Endothelial cell (in vitro differentiated cells): Measurements from ENCODE around the gene POMT2. TPM values are rescaled to one million over a fixed set of nuclear protein-coding genes. Genes with fewer than 3 reads are reported as not detected.

Source experiments
- DNase-seq: peaks from one replicate; pipeline ENCODE4 v3.0.0; 2021; ENCODE audit warnings: low spot score
- H3K27ac Mint-ChIP-seq: one replicate; pipeline ENCODE4 v1.8.0; 2021; ENCODE audit warnings: mixed read lengths, inconsistent platforms; ENCODE audit not compliant: unreplicated experiment
- H3K27me3 Mint-ChIP-seq: one replicate; pipeline ENCODE4 v1.8.0; 2021; ENCODE audit warnings: mild to moderate bottlenecking, moderate library complexity, mixed read lengths, inconsistent platforms; ENCODE audit not compliant: unreplicated experiment
- H3K36me3 Mint-ChIP-seq: one replicate; pipeline ENCODE4 v1.8.0; 2021; ENCODE audit warnings: mild to moderate bottlenecking, low read depth, mixed read lengths, inconsistent platforms; ENCODE audit not compliant: unreplicated experiment
- H3K4me1 Mint-ChIP-seq: one replicate; pipeline ENCODE4 v1.8.0; 2021; ENCODE audit warnings: mild to moderate bottlenecking, mixed read lengths, inconsistent platforms; ENCODE audit not compliant: unreplicated experiment
- H3K4me3 Mint-ChIP-seq: one replicate; pipeline ENCODE4 v1.8.0; 2021; ENCODE audit warnings: mild to moderate bottlenecking, mixed read lengths, inconsistent platforms; ENCODE audit not compliant: unreplicated experiment
- H3K9me3 Mint-ChIP-seq: one replicate; pipeline ENCODE4 v1.8.0; 2021; ENCODE audit warnings: mixed read lengths, inconsistent platforms; ENCODE audit not compliant: unreplicated experiment
- total RNA-seq: library from RNA; stranded (reverse); fragmentation: NEBNext Ultra II Directional; extraction: Animal tissue kit (Norgen Biotek cat#: 25700); gene quantifications from one replicate; pipeline ENCODE4 v1.2.1, GENCODE V29; 2021; ENCODE audit not compliant: unreplicated experiment
- TF ChIP-seq, protein P1 (sequence below): fragments of 200-600 bp; sonication (generic); IDR thresholded peaks from one replicate; pipeline ENCODE4 v1.5.0; 2021; ENCODE audit warnings: antibody characterized with exemption; ENCODE audit not compliant: unreplicated experiment

Gene POMT2
- total RNA-seq, 1 donor from 2014 or later: 33.8 TPM

DNA sequence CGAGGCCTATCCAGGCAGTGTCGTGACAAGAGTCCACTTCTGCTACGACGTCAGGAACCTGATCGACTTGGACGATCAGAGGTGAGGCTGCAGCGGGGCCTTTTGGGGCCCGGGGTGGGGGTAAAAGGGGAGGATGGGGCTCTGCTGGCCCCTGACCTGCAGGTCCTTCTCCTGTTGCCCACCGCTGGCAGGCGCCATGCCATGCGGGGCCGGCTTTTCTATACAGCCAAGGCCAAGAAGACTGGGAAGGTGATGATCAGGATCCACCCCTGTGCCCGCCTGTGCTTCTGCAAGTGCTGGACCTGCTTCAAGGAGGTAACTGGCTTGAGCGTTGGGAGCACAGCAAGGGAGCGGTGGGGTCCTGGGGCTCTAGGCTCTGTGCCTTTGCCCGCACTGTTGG, 81.3 kb downstream of the POMT2 start:
- Mint-ChIP-seq H3K4me1 (no peaks in the 10 kb centered on the region), H3K4me3 (no peak overlapping the region), H3K27ac (no peak overlapping the region), H3K9me3 (no peaks in the 10 kb centered on the region), H3K27me3 (peaks cover 6% of the 10 kb centered on the region), H3K36me3 (no peaks in the 10 kb centered on the region)
- TF ChIP-seq, protein P1, sequence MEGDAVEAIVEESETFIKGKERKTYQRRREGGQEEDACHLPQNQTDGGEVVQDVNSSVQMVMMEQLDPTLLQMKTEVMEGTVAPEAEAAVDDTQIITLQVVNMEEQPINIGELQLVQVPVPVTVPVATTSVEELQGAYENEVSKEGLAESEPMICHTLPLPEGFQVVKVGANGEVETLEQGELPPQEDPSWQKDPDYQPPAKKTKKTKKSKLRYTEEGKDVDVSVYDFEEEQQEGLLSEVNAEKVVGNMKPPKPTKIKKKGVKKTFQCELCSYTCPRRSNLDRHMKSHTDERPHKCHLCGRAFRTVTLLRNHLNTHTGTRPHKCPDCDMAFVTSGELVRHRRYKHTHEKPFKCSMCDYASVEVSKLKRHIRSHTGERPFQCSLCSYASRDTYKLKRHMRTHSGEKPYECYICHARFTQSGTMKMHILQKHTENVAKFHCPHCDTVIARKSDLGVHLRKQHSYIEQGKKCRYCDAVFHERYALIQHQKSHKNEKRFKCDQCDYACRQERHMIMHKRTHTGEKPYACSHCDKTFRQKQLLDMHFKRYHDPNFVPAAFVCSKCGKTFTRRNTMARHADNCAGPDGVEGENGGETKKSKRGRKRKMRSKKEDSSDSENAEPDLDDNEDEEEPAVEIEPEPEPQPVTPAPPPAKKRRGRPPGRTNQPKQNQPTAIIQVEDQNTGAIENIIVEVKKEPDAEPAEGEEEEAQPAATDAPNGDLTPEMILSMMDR: no peak
- no peak for DNase-seq

GRCh38 chr14:77238996-77239395, 81.7 kb downstream of the POMT2 start:
- Mint-ChIP-seq H3K9me3 (no peaks in the 10 kb centered on the region), H3K27ac (no peak overlapping the region), H3K4me3 (no peak overlapping the region), H3K36me3 (no peaks in the 10 kb centered on the region), H3K27me3 (peaks cover 6% of the 10 kb centered on the region), H3K4me1 (no peaks in the 10 kb centered on the region)
- TF ChIP-seq, protein P1: no peak
- DNase-seq: no peak

DNA sequence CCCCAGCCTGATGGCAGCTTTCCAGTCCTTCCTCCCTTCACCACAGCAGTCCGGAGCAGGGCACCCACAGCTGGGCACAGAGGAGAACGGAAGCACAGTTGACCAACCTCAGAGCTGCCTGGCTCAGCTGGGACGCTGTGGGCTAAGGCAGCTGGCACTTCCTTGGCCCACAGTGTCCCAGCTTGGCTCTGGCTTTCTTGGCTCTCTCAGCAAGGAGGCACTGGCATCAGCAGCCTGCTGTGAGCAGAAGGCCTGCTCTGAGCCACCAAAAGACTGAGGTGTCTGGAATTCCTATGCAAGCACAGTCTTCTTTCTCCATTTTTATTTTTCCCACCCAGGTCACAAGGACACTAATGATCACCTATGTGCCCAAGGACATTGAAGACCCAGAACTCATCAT, 82.3 kb downstream of the POMT2 start:
- TF ChIP-seq, protein P1: no peak
- DNase-seq: no peak
- Mint-ChIP-seq H3K27me3 (peaks cover 6% of the 10 kb centered on the region), H3K9me3 (no peaks in the 10 kb centered on the region), H3K27ac (no peak overlapping the region), H3K4me1 (no peaks in the 10 kb centered on the region), H3K36me3 (no peaks in the 10 kb centered on the region), H3K4me3 (no peak overlapping the region)

- Mint-ChIP-seq H3K27ac (no peak overlapping the region), H3K4me1 (no peaks in the 10 kb centered on the region), H3K27me3 (peaks cover 4% of the 10 kb centered on the region), H3K4me3 (no peak overlapping the region), H3K9me3 (no peaks in the 10 kb centered on the region), H3K36me3 (no peaks in the 10 kb centered on the region)
- no peak for DNase-seq
- TF ChIP-seq, protein P1: no peak
Measured at GRCh38 chr14:77236814-77237213, 83.9 kb downstream of the POMT2 start.

DNA sequence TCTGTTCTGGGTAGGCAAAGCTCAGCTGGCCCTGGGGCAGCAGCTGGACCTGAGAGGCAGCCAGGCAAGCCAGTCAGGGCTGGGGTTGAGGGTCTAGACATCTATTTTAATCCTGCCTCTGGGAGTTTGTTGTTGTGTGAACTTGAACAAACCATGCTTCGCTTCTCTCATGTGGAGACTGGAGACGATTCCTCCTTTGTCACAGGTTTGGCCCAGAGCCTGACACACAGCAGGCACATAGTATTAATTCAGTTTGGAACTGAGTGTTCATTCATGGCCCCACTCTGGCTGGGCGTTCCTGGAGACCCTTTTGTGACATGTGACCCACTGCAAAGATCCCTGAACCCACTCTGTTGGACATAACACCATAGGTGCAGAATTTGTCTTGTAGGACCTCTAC, 89.0 kb downstream of the POMT2 start:
- H3K4me1 Mint-ChIP-seq: no peaks in the 10 kb centered on the region
- no peaks in the 10 kb centered on the region for H3K9me3 Mint-ChIP-seq
- no peak overlapping the region for H3K4me3 Mint-ChIP-seq

More for the DNA sequence above, 89.0 kb downstream of the POMT2 start:
- H3K36me3 Mint-ChIP-seq: no peaks in the 10 kb centered on the region
- H3K27me3 Mint-ChIP-seq: peaks cover 2% of the 10 kb centered on the region
- TF ChIP-seq, protein P1: no peak
- no peak overlapping the region for H3K27ac Mint-ChIP-seq
- DNase-seq: no peak
